ENCODE results near the gene FOXF1.

The FOXF1 gene

GRCh38 chr16:86510465-86511261 lies at the start of gene FOXF1:
Gene FOXF1 (plus strand): TSS chr16:86510527. CDS start chr16:86510570, 43 bp downstream.
- peak; percentile 61 for DNase-seq (ENCODE audit: low read depth)
- no peak for TF ChIP-seq CTCF (conservative IDR thresholded peaks at IDR 0.05; ENCODE audit: low read length)
- H3K4me3 ChIP-seq (ENCODE audit: low read length): peak within 1 kb of the TSS; percentile 64

GRCh38 chr16:86461037-86461436 lies 49.3 kb upstream of the FOXF1 start:
- no peak for TF ChIP-seq CTCF (conservative IDR thresholded peaks at IDR 0.05; ENCODE audit: low read length)
- DNase-seq (ENCODE audit: low read depth): no peak
- H3K4me3 ChIP-seq (ENCODE audit: low read length): no peak overlapping the region

GRCh38 chr16:86462334-86463084 lies 47.8 kb upstream of the FOXF1 start:
- DNase-seq (ENCODE audit: low read depth): no peak
- no peak overlapping the region for H3K4me3 ChIP-seq (ENCODE audit: low read length)
- TF ChIP-seq CTCF (conservative IDR thresholded peaks at IDR 0.05; ENCODE audit: low read length): no peak

- no peak overlapping the region for H3K4me3 ChIP-seq (ENCODE audit: low read length)
- DNase-seq (ENCODE audit: low read depth): no peak
- TF ChIP-seq CTCF (conservative IDR thresholded peaks at IDR 0.05; ENCODE audit: low read length): no peak
These were observed 46.3 kb upstream of the FOXF1 start for GRCh38 chr16:86464044-86464443.

- TF ChIP-seq CTCF (conservative IDR thresholded peaks at IDR 0.05; ENCODE audit: low read length): no peak
- H3K4me3 ChIP-seq (ENCODE audit: low read length): no peak overlapping the region
- DNase-seq (ENCODE audit: low read depth): no peak
These were observed 44.9 kb upstream of the FOXF1 start for GRCh38 chr16:86465434-86465833.

GRCh38 chr16:86466696-86467406 lies 43.5 kb upstream of the FOXF1 start:
- no peak for TF ChIP-seq CTCF (conservative IDR thresholded peaks at IDR 0.05; ENCODE audit: low read length)
- H3K4me3 ChIP-seq (ENCODE audit: low read length): no peak overlapping the region
- no peak for DNase-seq (ENCODE audit: low read depth)

All from AG10803 (cell line).